RWPE2 (cell line): Measurements from ENCODE around the gene TCF7L2.

Source experiments
- ATAC-seq: fragments of 200-7000 bp; cut with Tn5 transposase; 3 replicates; pipeline ENCODE4 v1.9.1; 2021; ENCODE audit warnings: low read depth
- DNase-seq: peaks from one replicate; pipeline ENCODE4 v3.0.0-alpha.2; 2020; ENCODE audit warnings: low spot score
- H3K27ac ChIP-seq: fragments of 450-650 bp; 2 replicates; pipeline ENCODE4 v1.5.1; 2017; ENCODE audit warnings: mild to moderate bottlenecking; ENCODE audit not compliant: poor library complexity, severe bottlenecking
- H3K27me3 ChIP-seq: fragments of 250-450 bp; sonication (Bioruptor Pico); 2 replicates; pipeline ENCODE4 v1.5.1; 2021; ENCODE audit warnings: mild to moderate bottlenecking, moderate library complexity; ENCODE audit not compliant: insufficient read depth, poor library complexity, severe bottlenecking
- H3K36me3 ChIP-seq: fragments of 250-450 bp; sonication (Bioruptor Pico); 2 replicates; pipeline ENCODE4 v1.5.1; 2020; ENCODE audit warnings: low read depth, mild to moderate bottlenecking, moderate library complexity
- H3K4me1 ChIP-seq: fragments of 250-450 bp; sonication (Bioruptor Pico); 2 replicates; pipeline ENCODE4 v1.5.1; 2021; ENCODE audit warnings: mild to moderate bottlenecking, moderate library complexity; ENCODE audit not compliant: insufficient read depth, poor library complexity, severe bottlenecking
- H3K4me3 ChIP-seq: fragments of 250-450 bp; sonication (Bioruptor Pico); 2 replicates; pipeline ENCODE4 v1.5.1; 2021; ENCODE audit warnings: mild to moderate bottlenecking, moderate library complexity; ENCODE audit not compliant: severe bottlenecking
- H3K9me3 ChIP-seq: fragments of 250-450 bp; sonication (Bioruptor Pico); 2 replicates; pipeline ENCODE4 v1.5.1; 2021; ENCODE audit warnings: mild to moderate bottlenecking, moderate library complexity; ENCODE audit not compliant: severe bottlenecking
- CTCF ChIP-seq: fragments of 450-650 bp; IDR thresholded peaks from one replicate; pipeline ENCODE4 v1.5.1; 2017; ENCODE audit warnings: mild to moderate bottlenecking, moderate library complexity; ENCODE audit not compliant: poor library complexity, severe bottlenecking

The TCF7L2 gene

GRCh38 chr10:112990271-112990670, 40.2 kb downstream of the TCF7L2 start:
- TF ChIP-seq CTCF, result no peak
- peaks cover 46% of the 10 kb centered on the region for H3K4me1 ChIP-seq
- H3K27me3 ChIP-seq, result no peaks in the 10 kb centered on the region
- peak overlapping the region; percentile 75 for H3K27ac ChIP-seq
- no peaks in the 10 kb centered on the region for H3K9me3 ChIP-seq
- DNase-seq, result no peak
- no peak overlapping the region for H3K4me3 ChIP-seq
- 0 out of 2 replicates have a peak, but pooled peaks cover 3% of the 10 kb centered on the region for H3K36me3 ChIP-seq
- ATAC-seq, result peak; percentile 19; the same call in 2 of the 3 replicates

- H3K27me3 ChIP-seq, result no peaks in the 10 kb centered on the region
- peak; percentile 83 for ATAC-seq
- H3K36me3 ChIP-seq, result 0 out of 2 replicates have a peak, but pooled peaks cover 3% of the 10 kb centered on the region
- H3K4me3 ChIP-seq, result no peak overlapping the region
- peaks cover 39% of the 10 kb centered on the region for H3K4me1 ChIP-seq
- peak; percentile 78 for DNase-seq
- H3K9me3 ChIP-seq, result no peaks in the 10 kb centered on the region
- TF ChIP-seq CTCF, result no peak
- peak overlapping the region; percentile 75 for H3K27ac ChIP-seq
These were observed 41.9 kb downstream of the TCF7L2 start for GRCh38 chr10:112991888-112992491.

GRCh38 chr10:112996462-112996861, 46.4 kb downstream of the TCF7L2 start:
- ATAC-seq (no peak), DNase-seq (no peak)
- no peak for TF ChIP-seq CTCF
- H3K4me3 ChIP-seq, result no peak overlapping the region
- peaks cover 16% of the 10 kb centered on the region for H3K4me1 ChIP-seq
- H3K27ac ChIP-seq, result no peak overlapping the region
- H3K27me3 ChIP-seq, result no peaks in the 10 kb centered on the region
- no peaks in the 10 kb centered on the region for H3K9me3 ChIP-seq
- peaks cover 3% of the 10 kb centered on the region; the same call in 1 of the 2 replicates for H3K36me3 ChIP-seq

GRCh38 chr10:112999102-112999501, 49.1 kb downstream of the TCF7L2 start:
- peaks cover 7% of the 10 kb centered on the region for H3K4me1 ChIP-seq
- no peaks in the 10 kb centered on the region; the same call in 1 of the 2 replicates for H3K36me3 ChIP-seq
- no peak overlapping the region for H3K27ac ChIP-seq
- no peak for TF ChIP-seq CTCF
- no peaks in the 10 kb centered on the region for H3K27me3 ChIP-seq
- no peak for DNase-seq
- ATAC-seq, result no peak
- no peaks in the 10 kb centered on the region for H3K9me3 ChIP-seq
- H3K4me3 ChIP-seq, result no peak overlapping the region

GRCh38 chr10:113000442-113000841, 50.4 kb downstream of the TCF7L2 start:
- TF ChIP-seq CTCF, result no peak
- Histone ChIP-seq H3K9me3 (no peaks in the 10 kb centered on the region), H3K4me1 (peaks cover 7% of the 10 kb centered on the region), H3K4me3 (no peak overlapping the region), H3K27ac (peak overlapping the region; percentile 29), H3K36me3 (no peaks in the 10 kb centered on the region; the same call in 1 of the 2 replicates), H3K27me3 (no peaks in the 10 kb centered on the region)
- no peak for DNase-seq
- ATAC-seq, result peak; percentile 24; the same call in 2 of the 3 replicates
